NK-92 (cell line): Measurements from ENCODE around the gene GRHL1.
"Not testable (repeated sequence)": the region's sequence is repeated elsewhere in the genome, so short reads cannot be mapped to it uniquely, and the experiment has no call there.

Experiments used
- DNase-seq: peaks from one replicate; lab custom pipeline; 2025; ENCODE audit not compliant: unreplicated experiment; lab: John Stamatoyannopoulos, UW

The GRHL1 gene, protein sequence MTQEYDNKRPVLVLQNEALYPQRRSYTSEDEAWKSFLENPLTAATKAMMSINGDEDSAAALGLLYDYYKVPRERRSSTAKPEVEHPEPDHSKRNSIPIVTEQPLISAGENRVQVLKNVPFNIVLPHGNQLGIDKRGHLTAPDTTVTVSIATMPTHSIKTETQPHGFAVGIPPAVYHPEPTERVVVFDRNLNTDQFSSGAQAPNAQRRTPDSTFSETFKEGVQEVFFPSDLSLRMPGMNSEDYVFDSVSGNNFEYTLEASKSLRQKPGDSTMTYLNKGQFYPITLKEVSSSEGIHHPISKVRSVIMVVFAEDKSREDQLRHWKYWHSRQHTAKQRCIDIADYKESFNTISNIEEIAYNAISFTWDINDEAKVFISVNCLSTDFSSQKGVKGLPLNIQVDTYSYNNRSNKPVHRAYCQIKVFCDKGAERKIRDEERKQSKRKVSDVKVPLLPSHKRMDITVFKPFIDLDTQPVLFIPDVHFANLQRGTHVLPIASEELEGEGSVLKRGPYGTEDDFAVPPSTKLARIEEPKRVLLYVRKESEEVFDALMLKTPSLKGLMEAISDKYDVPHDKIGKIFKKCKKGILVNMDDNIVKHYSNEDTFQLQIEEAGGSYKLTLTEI

DNA sequence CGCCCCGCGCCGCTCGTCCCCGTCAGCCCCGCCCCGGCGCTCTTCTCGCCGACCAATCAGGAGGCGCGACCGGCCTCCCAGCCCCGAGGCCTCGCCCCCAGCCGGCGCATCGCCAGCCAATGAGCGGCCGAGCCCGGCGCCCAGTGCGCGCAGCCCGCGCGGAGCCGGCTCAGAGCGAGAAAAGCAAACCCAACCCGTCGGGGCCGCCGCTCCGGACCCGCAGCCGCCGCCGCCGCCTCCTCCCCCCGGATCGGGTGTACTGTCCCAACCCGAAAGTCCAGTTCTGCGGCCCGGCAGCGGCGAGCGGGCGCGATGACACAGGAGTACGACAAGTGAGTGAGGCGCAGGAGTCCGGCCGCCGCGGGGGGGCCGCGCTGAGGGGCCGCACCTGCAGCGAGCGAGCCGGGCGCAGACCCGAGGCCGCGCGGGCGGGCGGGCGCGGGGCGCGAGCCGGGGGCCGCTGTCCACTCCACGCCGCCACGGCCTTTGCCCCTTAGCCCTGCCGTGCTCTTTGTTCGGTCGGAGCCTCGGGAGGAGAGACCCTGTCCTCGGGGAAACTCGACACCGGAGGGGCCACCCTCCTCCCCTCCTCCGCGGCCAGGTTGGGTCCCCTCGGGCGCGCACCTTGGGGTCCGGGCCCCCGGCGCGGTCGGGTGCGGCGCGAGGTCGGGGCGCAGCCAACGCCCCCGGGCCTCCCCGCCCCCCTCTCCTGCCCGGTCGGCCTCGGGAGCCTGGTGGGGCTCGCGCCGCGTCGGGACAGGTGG is at the start of gene GRHL1:
Gene GRHL1 (plus strand): TSS at position 172 of the 764 bp plus-strand sequence. CDS start 141 bp downstream, at position 313.
- DNase-seq = peak; percentile 17

DNA sequence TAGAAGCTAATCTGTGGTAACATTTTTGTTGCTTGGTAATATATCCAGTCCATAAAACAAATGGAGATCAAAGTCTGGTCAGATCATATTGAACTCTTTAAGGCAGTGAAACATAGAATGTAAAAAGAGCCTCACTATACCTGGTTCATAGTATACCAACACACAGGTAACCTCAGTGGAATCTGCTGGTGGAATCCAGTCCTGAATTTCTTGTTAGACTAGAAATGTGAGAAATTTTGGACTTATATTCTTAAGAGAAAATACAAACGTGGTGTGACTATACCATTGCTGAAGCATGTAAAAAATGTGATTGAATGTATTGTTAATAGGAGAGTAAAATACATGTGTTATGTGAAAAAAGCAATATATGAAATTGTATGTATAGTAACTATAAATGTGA is 46.1 kb upstream of the GRHL1 start:
- DNase-seq = no peak

DNA sequence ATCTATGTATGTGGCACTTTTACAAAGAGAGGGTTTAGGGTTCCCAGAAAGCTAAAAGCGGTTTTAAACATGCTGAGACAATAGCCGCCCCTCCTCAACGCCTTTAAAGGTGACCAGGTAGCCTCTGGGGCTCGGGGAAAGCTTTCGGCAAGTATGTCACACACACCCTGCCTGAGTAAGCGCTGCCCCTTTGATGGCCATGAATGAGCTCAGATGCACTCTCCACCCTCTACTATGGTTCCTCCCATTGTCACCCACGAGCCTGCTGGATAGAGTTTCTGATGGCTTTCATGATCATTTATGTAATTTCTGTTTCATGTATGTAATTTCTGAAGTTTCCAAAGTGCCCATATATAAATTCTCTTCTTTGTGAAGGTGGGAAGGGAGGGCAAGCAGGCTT is 44.1 kb upstream of the GRHL1 start:
- no peak for DNase-seq

- DNase-seq = no peak
These were observed 42.9 kb upstream of the GRHL1 start for GRCh38 chr2:9908639-9909038.

- no peak for DNase-seq
These were observed 42.4 kb upstream of the GRHL1 start for GRCh38 chr2:9909106-9909505.

DNA sequence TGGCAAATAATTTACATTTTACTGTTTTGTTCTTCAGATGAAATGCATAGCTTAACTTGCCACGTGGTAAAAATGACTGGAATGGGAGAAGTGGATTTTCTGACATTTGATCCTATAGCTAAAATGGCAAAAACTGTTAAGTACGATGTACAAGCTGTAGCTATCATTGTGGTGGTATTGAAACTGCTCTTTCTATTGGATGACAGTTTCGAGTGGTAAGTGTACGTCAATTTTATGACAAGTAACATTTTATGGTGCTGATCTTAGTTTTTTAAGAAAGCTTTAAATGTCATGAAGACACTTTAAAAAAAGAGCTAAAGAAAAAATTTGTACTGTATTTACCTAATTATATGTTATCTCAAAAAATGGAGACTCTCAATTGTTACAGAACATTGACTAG is 40.8 kb upstream of the GRHL1 start:
- DNase-seq = no peak

GRCh38 chr2:9912468-9912867 is 39.0 kb upstream of the GRHL1 start:
- no peak for DNase-seq

DNA sequence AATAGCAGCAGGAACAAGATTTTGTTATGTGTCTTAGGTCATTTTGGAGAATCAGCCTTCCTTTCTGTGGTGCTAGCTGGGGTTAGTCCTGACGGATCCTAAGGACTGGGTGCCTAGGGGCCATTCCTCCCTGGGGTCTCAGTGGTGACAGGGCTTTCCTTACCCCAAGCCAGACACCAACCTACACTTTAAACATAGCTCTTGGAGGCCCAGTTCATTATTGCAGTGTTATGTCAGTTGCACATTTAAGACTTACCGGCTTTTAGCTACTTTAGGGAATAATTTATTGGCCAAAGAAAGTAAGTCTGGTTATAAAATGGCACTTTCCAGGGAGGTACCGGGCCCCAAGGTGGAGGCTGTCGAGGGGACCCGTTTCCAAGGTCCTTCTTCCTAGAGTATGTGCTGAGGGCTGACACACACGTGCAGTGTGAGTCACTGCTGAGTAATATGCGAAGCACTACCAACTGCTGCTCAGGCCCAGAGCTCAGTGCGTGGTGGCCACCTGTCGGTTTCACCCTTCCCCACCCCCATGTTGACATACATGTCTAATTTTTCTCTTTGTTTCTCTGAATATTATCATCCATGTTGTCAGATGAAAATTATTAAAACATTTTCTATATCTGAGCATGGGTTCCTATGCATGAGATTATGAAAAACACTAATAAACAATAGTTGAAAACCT is 37.0 kb upstream of the GRHL1 start:
- DNase-seq = no peak

DNA sequence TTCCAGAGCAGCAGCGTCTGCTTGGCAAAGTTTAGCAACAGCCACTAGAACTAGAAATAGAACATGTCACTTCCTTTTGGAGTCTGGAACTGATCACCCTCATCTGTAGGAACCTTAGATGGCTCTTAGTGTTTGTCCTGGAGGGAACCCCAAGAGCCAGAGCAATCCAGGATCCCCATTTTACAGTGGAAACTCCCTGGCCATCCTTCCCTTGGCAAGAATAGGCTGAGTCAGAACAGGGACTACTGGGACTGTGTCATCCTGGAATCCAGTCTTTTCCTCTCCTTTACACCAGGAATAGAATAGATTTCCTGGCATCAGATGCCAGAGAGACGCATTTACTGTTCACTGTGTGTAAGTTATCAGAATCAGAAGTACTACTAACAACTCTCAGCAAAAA is 33.2 kb upstream of the GRHL1 start:
- DNase-seq = no peak

DNA sequence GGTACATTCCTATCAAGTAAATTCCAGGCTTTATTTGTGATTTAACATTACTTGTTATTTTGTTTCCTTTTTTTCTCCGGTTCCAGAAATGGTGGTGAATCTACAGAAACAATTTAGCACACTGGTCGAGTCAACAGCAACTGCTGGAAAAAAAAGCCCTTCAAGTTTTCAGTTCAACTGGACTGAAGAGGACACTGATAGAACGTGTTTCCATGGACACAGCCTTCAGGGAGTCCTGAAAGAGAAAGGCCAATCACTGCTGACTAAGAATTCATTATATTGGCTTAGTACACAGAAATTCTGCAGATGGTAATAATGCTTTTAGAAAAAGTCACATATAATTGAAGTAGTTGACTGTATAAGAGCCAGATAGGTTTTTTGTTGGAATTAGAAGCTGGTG is 32.0 kb upstream of the GRHL1 start:
- DNase-seq = no peak

GRCh38 chr2:9927020-9927419 is 24.5 kb upstream of the GRHL1 start:
- not testable (repeated sequence) for DNase-seq

- DNase-seq = no peak
These were observed 14.2 kb upstream of the GRHL1 start for GRCh38 chr2:9937258-9937657.

GRCh38 chr2:9937968-9938367 is 13.5 kb upstream of the GRHL1 start:
- DNase-seq = no peak

GRCh38 chr2:9939587-9940485 is 11.7 kb upstream of the GRHL1 start:
- no peak for DNase-seq

DNA sequence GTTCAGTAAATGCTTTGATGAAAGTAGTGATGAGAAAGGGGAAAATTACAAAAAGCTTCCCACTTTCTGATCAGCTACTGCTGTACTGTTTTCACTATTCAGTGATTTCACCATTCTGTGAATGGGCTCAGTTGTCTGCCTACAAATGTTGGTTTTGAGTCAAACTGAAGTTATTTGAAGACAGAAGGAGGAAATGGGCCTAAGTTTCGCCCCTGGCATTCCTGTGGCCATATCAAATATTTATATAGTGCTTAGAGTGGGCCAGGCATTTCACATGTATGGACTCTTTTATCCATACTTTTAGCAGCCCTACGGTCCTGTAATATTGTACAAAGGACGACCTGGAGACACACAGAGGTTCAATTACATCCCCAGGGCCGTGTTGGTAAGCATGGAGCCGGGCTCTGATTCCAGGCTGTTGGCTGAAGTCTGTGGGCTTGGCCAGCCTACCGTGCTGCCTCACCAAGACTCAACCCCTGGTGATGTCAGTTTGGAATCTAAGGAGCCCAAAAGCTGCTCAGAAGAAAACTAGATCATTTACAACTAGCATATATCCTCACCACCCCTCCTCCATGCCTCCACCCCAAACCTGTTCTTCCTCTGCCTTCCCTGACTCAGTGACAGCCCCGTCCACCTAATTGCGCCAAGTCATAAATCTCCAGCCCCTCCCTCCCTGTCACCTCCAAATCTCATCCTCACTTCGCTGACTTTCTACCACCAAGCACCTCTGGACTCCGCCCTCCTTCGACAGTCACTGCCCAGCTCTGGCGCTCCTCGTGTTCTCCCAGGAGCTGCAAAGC is 10.1 kb upstream of the GRHL1 start:
- DNase-seq = no peak

GRCh38 chr2:9941996-9942390 is 9.5 kb upstream of the GRHL1 start:
- DNase-seq = no peak

DNA sequence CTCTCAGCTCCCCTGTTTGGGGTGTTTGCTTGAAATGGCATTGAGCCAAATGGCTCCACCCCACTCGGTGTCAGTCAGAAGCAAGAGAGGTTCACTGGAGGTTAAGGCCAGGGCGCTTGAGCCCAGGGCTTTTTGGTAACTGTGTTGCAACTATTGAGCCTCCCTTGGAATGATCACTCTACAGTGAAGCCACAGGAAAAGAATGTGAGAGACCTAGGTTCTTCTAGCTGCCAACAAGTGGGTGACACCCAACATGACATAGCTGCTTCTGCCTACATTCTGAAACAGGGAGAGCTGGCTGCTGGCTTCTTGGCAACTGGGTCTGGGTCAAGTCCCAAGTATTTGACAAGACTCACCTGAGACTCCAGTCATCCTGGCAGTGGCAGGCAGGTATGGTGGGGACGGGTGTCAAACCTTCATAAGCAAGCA is 7.1 kb upstream of the GRHL1 start:
- DNase-seq = no peak

GRCh38 chr2:9945596-9945995 is 5.9 kb upstream of the GRHL1 start:
- DNase-seq = no peak

DNA sequence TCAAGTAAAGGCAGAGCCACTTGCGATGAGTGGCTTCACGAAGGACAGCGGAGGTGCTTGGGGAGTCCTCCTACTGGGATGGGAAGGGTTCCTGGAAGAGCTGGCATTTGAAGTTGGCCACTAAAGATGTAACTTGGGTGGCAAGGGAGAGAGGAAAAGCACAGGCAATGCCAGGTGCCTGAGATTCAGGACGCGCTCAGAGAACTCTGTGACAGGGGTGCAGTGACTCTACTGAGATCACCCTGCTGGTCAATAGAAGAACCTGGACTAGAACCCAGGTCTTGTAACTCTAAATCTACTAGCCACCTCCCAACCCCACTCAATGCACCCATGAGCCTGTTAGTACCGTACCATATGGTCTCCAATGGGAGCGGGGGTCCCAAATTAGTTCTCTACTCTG is 5.4 kb upstream of the GRHL1 start:
- DNase-seq = no peak

DNA sequence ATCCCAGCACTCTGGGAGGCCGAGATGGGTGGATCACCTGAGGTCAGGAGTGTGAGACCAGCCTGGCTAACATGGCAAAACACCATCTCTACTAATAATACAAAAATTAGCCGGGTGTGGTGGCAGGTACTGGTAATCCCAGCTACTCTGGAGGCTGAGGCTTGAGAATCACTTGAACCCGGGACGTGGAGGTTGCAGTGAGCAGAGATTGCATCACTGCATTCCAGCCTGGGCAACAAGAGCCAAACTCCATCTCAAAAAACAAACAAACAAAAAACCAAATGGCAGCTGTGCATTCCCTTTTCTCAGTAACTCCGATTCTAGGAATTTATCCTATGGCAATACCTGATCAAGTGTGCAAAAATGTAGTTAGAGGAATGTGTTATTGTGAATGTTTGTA is 4.7 kb upstream of the GRHL1 start:
- DNase-seq = no peak
